Endothelial cell of umbilical vein (primary cell): ENCODE results near the gene MTERF1.

Experiments used
- CTCF ChIP-seq, 2 donors: IDR thresholded peaks; 1 replicate in 1 of 2; 2 replicates in 1 of 2; pipeline ENCODE4 v1.5.1; 2011; ENCODE audit warnings: low read length in 2 of 2, mild to moderate bottlenecking in 2 of 2, moderate library complexity in 2 of 2, control low read depth in 1 of 2, inconsistent platforms in 1 of 2, low read depth in 1 of 2; ENCODE audit not compliant: insufficient read depth in 1 of 2; ENCODE audit errors: extremely low read depth in 1 of 2
- EZH2 ChIP-seq: IDR thresholded peaks from 2 replicates; pipeline ENCODE4 v1.6.1; 2012; ENCODE audit warnings: borderline replicate concordance, low read depth, mild to moderate bottlenecking, moderate library complexity, low read length, inconsistent platforms; ENCODE audit not compliant: severe bottlenecking
- FOS ChIP-seq: IDR thresholded peaks from 2 replicates; pipeline ENCODE4 v1.6.1; 2011; ENCODE audit warnings: mild to moderate bottlenecking, low read length, moderate library complexity, borderline replicate concordance; ENCODE audit not compliant: insufficient read depth
- MYC ChIP-seq: IDR thresholded peaks from one replicate; pipeline ENCODE4 v1.6.1; 2011; ENCODE audit warnings: mild to moderate bottlenecking, low read depth, low read length
- POLR2A ChIP-seq: IDR thresholded peaks from 2 replicates; pipeline ENCODE4 v1.6.1; 2012; ENCODE audit warnings: low read depth, mild to moderate bottlenecking, control low read depth, low read length

GRCh38 chr7:91838439-91838838 lies 42.1 kb downstream of the MTERF1 start:
- TF ChIP-seq EZH2 (no peak), FOS (no peak), MYC (no peak), CTCF (IDR thresholded peaks at IDR 0.05; ENCODE audit: extremely low read depth in 1 of 2, insufficient read depth in 1 of 2, low read depth in 1 of 2, low read length in 2 of 2) (no peak), POLR2A (no peak)
